ENCODE results near the gene JARID2. TPM values are rescaled to one million over a fixed set of nuclear protein-coding genes. Genes with fewer than 3 reads are reported as not detected.

The JARID2 gene
- total RNA-seq, 3 donors from 2014 or later = 10.5 to 13.9 (median 11.5) TPM

DNA sequence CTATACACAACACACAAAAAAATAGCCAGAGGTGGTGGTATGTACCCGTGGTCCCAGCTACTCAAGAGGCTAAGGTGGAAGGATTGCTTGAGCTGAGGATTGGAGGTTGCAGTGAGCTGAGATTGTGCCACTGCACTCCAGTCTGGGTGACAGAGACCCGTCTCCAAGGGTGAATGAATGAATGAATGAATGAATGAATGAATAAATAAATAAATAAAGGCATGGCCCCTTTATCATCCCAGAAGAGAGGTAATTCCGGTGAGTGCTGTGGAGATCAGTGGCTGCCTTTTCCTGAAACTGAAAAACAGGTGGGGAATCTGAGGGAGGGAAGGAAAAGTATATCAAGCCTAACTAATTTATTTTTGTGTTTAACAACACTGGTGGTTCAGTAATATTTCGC lies 90.0 kb downstream of the JARID2 start:
- Histone ChIP-seq H3K9me3 (no peaks in the 10 kb centered on the region), H3K36me3 (no peaks in the 10 kb centered on the region), H3K4me3 (no peak overlapping the region), H3K27me3 (no peaks in the 10 kb centered on the region), H3K4me1 (peaks cover 0 to 3% of the 10 kb centered on the region in 2 donors), H3K27ac (no peak overlapping the region)
- no peak for DNase-seq (ENCODE audit: low spot score in 2 of 2)
- intact Hi-C loops (cut with DNase I; ENCODE audit: low total_unique reads) = no loop called here
- TF ChIP-seq POLR2A (IDR thresholded peaks at IDR 0.05) = no peak
- TF ChIP-seq, protein P1, sequence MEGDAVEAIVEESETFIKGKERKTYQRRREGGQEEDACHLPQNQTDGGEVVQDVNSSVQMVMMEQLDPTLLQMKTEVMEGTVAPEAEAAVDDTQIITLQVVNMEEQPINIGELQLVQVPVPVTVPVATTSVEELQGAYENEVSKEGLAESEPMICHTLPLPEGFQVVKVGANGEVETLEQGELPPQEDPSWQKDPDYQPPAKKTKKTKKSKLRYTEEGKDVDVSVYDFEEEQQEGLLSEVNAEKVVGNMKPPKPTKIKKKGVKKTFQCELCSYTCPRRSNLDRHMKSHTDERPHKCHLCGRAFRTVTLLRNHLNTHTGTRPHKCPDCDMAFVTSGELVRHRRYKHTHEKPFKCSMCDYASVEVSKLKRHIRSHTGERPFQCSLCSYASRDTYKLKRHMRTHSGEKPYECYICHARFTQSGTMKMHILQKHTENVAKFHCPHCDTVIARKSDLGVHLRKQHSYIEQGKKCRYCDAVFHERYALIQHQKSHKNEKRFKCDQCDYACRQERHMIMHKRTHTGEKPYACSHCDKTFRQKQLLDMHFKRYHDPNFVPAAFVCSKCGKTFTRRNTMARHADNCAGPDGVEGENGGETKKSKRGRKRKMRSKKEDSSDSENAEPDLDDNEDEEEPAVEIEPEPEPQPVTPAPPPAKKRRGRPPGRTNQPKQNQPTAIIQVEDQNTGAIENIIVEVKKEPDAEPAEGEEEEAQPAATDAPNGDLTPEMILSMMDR (IDR thresholded peaks at IDR 0.05) = no peak
- no peak for TF ChIP-seq POLR2AphosphoS5 (IDR thresholded peaks at IDR 0.05)

DNA sequence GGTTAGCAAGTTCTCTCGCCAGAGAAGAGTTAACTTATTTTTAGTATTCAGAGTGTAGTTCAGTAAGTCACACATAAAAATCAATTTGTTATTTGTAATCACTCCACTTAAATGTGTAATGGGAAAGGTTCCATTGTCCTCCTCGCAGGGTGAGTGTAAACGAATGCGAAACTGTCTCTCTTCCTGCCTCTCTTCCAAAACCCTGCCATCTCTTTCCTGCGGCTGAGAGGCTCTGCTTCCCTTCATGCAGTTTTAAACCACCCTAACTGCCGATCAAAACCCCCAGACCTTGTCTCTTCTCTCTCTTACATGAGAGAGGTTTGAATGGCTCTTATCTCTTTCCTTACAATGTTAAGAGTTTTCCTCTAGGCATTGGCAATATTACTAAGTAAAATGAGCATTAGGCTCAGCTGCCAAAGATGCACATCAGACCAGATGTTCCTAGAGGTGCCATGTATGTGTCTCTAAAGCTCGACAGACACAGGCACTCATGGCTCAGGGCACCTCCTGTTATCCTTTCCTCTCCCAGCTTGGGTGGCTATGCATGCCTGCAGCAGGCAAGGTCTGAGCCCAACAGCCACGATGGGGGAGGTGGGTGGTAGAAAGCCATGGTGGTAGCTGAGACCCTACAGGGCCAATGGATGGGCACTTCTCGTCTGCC lies 91.2 kb downstream of the JARID2 start:
- Histone ChIP-seq H3K27ac (no peak overlapping the region), H3K4me3 (no peak overlapping the region), H3K4me1 (no peaks in the 10 kb centered on the region), H3K27me3 (no peaks in the 10 kb centered on the region), H3K36me3 (no peaks in the 10 kb centered on the region), H3K9me3 (no peaks in the 10 kb centered on the region)
- no peak for DNase-seq (ENCODE audit: low spot score in 2 of 2)
- intact Hi-C loops (cut with DNase I; ENCODE audit: low total_unique reads) = no loop called here
- TF ChIP-seq POLR2A (IDR thresholded peaks at IDR 0.05) (no peak), POLR2AphosphoS5 (IDR thresholded peaks at IDR 0.05) (no peak)
- TF ChIP-seq, protein P1 (IDR thresholded peaks at IDR 0.05) = no peak

DNA sequence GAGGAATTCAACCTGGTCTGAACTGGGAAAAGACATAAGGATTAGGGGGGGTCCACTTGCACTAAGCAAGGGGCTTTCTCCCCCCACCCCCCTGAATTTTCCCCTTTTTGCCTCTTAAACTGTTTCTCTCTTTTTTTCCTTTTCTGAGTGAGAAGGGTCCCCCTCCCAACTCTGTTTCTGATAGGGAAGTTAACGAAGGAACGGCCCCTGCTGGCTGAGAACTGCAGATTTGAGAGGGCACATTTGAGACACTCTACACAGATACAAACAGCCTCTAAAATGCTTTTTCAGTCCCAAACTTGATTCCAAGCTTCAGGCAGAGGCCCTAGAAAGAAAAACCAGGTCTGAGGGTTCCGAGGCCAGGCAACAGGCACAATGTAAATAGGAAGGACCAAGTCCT lies 91.7 kb downstream of the JARID2 start:
- no peak for DNase-seq (ENCODE audit: low spot score in 2 of 2)
- Histone ChIP-seq H3K27me3 (no peaks in the 10 kb centered on the region), H3K36me3 (no peaks in the 10 kb centered on the region), H3K27ac (no peak overlapping the region), H3K4me3 (no peak overlapping the region), H3K9me3 (no peaks in the 10 kb centered on the region), H3K4me1 (no peaks in the 10 kb centered on the region)
- intact Hi-C loops (cut with DNase I; ENCODE audit: low total_unique reads) = no loop called here
- TF ChIP-seq POLR2A (IDR thresholded peaks at IDR 0.05) (no peak), POLR2AphosphoS5 (IDR thresholded peaks at IDR 0.05) (no peak)
- TF ChIP-seq, protein P1 (IDR thresholded peaks at IDR 0.05) = no peak

DNA sequence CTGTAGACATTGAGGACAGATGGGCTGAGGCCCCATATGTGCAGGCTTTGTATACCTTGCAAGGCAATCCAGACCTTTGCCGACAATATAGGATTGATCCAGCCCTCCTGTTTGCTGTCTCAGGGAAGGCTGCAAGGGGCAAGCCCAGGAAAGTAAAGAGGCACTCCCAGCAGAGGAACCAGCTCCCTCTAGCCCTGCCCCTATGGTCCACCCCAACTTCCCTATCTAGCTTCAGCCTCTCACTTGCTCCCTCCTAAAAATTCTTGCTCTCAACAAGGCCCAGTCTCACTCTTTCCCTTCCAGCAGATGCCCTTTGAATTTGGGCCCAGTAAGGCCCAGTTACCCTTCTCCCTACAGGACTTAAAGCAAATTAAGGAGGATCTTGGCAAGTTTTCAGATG lies 92.6 kb downstream of the JARID2 start:
- Histone ChIP-seq H3K4me1 (no peaks in the 10 kb centered on the region), H3K27ac (no peak overlapping the region), H3K36me3 (no peaks in the 10 kb centered on the region), H3K4me3 (no peak overlapping the region), H3K9me3 (no peaks in the 10 kb centered on the region), H3K27me3 (no peaks in the 10 kb centered on the region)
- DNase-seq (ENCODE audit: low spot score in 2 of 2) = no peak
- TF ChIP-seq, protein P1 (IDR thresholded peaks at IDR 0.05) = no peak
- TF ChIP-seq POLR2A (IDR thresholded peaks at IDR 0.05) (no peak), POLR2AphosphoS5 (IDR thresholded peaks at IDR 0.05) (no peak)
- intact Hi-C loops (cut with DNase I; ENCODE audit: low total_unique reads) = no loop called here

DNA sequence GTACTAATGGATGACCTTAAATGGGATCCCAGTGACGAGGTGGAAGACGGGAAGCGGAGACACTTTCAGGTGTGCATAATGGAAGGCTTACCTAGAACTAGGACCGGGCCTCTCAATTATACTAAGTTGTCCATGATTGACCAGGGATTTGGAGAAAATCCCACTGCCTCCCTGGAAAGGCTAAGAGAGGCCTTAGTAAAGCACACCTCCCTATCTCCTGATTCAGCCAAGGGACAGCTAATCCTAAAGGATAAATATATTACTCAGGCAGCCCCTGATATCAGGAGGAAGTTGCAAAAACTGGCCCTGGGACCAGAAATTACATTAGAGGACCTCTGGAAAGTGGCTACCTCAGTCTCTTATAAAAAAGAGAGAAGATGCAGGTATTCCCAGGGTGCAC lies 93.2 kb downstream of the JARID2 start:
- H3K36me3 ChIP-seq = no peaks in the 10 kb centered on the region
- H3K4me1 ChIP-seq = no peaks in the 10 kb centered on the region
- no peaks in the 10 kb centered on the region for H3K27me3 ChIP-seq
- intact Hi-C loops (cut with DNase I; ENCODE audit: low total_unique reads) = no loop called here
- TF ChIP-seq POLR2AphosphoS5 (IDR thresholded peaks at IDR 0.05) (no peak), POLR2A (IDR thresholded peaks at IDR 0.05) (no peak)
- TF ChIP-seq, protein P1 (IDR thresholded peaks at IDR 0.05) = no peak
- H3K4me3 ChIP-seq = no peak overlapping the region
- H3K9me3 ChIP-seq = no peaks in the 10 kb centered on the region
- DNase-seq (ENCODE audit: low spot score in 2 of 2) = no peak
- no peak overlapping the region for H3K27ac ChIP-seq

Data from breast epithelium (tissue), 4 donors.